Esophagus squamous epithelium (tissue), 4 donors: ENCODE results near the gene DYDC2.

Experiments used
- POLR2A ChIP-seq, 4 donors: fragments of 450-650 bp; IDR thresholded peaks; one replicate each; pipeline ENCODE4 v1.6.1; 2017; ENCODE audit warnings: antibody characterized with exemption in 4 of 4, mild to moderate bottlenecking in 4 of 4, moderate library complexity in 3 of 4
- TF ChIP-seq, protein P1 (sequence below), 6 experiments: fragments of 450-650 bp in 4 of 6; fragments of 200-600 bp in 2 of 6; sonication (generic) in 2 of 6; IDR thresholded peaks; one replicate each; pipeline ENCODE4 v1.5.1; 2016 to 2019; ENCODE audit warnings: antibody characterized with exemption in 6 of 6, mild to moderate bottlenecking in 4 of 6, moderate library complexity in 4 of 6

- TF ChIP-seq, protein P1, sequence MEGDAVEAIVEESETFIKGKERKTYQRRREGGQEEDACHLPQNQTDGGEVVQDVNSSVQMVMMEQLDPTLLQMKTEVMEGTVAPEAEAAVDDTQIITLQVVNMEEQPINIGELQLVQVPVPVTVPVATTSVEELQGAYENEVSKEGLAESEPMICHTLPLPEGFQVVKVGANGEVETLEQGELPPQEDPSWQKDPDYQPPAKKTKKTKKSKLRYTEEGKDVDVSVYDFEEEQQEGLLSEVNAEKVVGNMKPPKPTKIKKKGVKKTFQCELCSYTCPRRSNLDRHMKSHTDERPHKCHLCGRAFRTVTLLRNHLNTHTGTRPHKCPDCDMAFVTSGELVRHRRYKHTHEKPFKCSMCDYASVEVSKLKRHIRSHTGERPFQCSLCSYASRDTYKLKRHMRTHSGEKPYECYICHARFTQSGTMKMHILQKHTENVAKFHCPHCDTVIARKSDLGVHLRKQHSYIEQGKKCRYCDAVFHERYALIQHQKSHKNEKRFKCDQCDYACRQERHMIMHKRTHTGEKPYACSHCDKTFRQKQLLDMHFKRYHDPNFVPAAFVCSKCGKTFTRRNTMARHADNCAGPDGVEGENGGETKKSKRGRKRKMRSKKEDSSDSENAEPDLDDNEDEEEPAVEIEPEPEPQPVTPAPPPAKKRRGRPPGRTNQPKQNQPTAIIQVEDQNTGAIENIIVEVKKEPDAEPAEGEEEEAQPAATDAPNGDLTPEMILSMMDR (IDR thresholded peaks at IDR 0.05), result no peak
- TF ChIP-seq POLR2A (IDR thresholded peaks at IDR 0.05), result no peak
Measured at GRCh38 chr10:80320377-80320776, 36.2 kb upstream of the DYDC2 start.
